ENCODE data around the gene MB21D2.

GRCh38 chr3:192805711-192806110, 111.9 kb downstream of the MB21D2 start:
- TF ChIP-seq CTCF (IDR thresholded peaks at IDR 0.05 in 2 of 3, conservative IDR thresholded peaks at IDR 0.05 in 1 of 3; ENCODE audit: borderline replicate concordance in 1 of 3, insufficient read depth in 1 of 3, low read depth in 2 of 3, low read length in 2 of 3) (no peak), POLR2A (IDR thresholded peaks at IDR 0.05; ENCODE audit: borderline replicate concordance, extremely low read depth, insufficient read depth, insufficient read length) (no peak), SP1 (IDR thresholded peaks at IDR 0.05; ENCODE audit: low read depth) (no peak), EZH2 (IDR thresholded peaks at IDR 0.05) (no peak)

Data from HCT116 (cell line).